ENCODE results near the gene DPPA2. TPM values are rescaled to one million over a fixed set of nuclear protein-coding genes. Genes with fewer than 3 reads are reported as not detected.

Gene DPPA2
- total and polyA plus RNA-seq, 2 experiments from 2014 or later, result not detected

GRCh38 chr3:109331692-109332091 lies 15.4 kb upstream of the DPPA2 start:
- Histone ChIP-seq H3K4me2 (ENCODE audit: unreplicated experiment) (no peak overlapping the region), H3K9me2 (ENCODE audit: insufficient read depth) (no peaks in the 10 kb centered on the region), H2AFZ (no peak overlapping the region), H3K9ac (no peak overlapping the region), H3K27ac (no peak overlapping the region), H3K4me3 (no peak overlapping the region), H3F3A (ENCODE audit: insufficient read depth) (no peaks in the 10 kb centered on the region), H3K4me1 (ENCODE audit: insufficient read depth) (no peaks in the 10 kb centered on the region), H3K27me3 (replicated peaks; ENCODE audit: insufficient read depth) (no peaks in the 10 kb centered on the region), H3K79me2 (ENCODE audit: insufficient read depth) (no peaks in the 10 kb centered on the region), H3K9me3 (ENCODE audit: low read depth) (no peaks in the 10 kb centered on the region), H4K20me1 (ENCODE audit: insufficient read depth) (no peaks in the 10 kb centered on the region), H3K36me3 (ENCODE audit: low read depth) (no peaks in the 10 kb centered on the region)
- no peak for DNase-seq
- no peak for TF ChIP-seq EZH2phosphoT487 (IDR thresholded peaks at IDR 0.05; ENCODE audit: insufficient read depth, low read depth)
- no peak for TF ChIP-seq EZH2 (IDR thresholded peaks at IDR 0.05; ENCODE audit: insufficient read depth, poor library complexity, severe bottlenecking)
- in situ Hi-C loops (cut with MboI), result no loop called here
- WGBS, 2 experiments (ENCODE audit: low coverage in 1 of 2, low lambda C conversion rate in 2 of 2, missing lambda C conversion rate in 2 of 2), result 53 to 58% methylated on average over 5 of the region's 5 CpGs

- TF ChIP-seq EZH2phosphoT487 (IDR thresholded peaks at IDR 0.05; ENCODE audit: insufficient read depth, low read depth) (no peak), EZH2 (IDR thresholded peaks at IDR 0.05; ENCODE audit: insufficient read depth, poor library complexity, severe bottlenecking) (no peak)
- Histone ChIP-seq H3K9me3 (ENCODE audit: low read depth) (no peaks in the 10 kb centered on the region), H3K9ac (no peak overlapping the region), H3K4me2 (ENCODE audit: unreplicated experiment) (no peak overlapping the region), H4K20me1 (ENCODE audit: insufficient read depth) (no peaks in the 10 kb centered on the region), H3K27ac (no peak overlapping the region), H3K79me2 (ENCODE audit: insufficient read depth) (no peaks in the 10 kb centered on the region), H3K36me3 (ENCODE audit: low read depth) (no peaks in the 10 kb centered on the region), H3K4me3 (no peak overlapping the region), H3K9me2 (ENCODE audit: insufficient read depth) (no peaks in the 10 kb centered on the region), H3K4me1 (ENCODE audit: insufficient read depth) (no peaks in the 10 kb centered on the region), H2AFZ (no peak overlapping the region), H3F3A (ENCODE audit: insufficient read depth) (no peaks in the 10 kb centered on the region), H3K27me3 (replicated peaks; ENCODE audit: insufficient read depth) (no peaks in the 10 kb centered on the region)
- WGBS, 2 experiments (ENCODE audit: low coverage in 1 of 2, low lambda C conversion rate in 2 of 2, missing lambda C conversion rate in 2 of 2), result 43% methylated on average over 7 of the region's 7 CpGs
- DNase-seq, result no peak
- in situ Hi-C loops (cut with MboI), result no loop called here
These were observed 14.1 kb upstream of the DPPA2 start for GRCh38 chr3:109330405-109330804.

GRCh38 chr3:109328202-109328601 lies 11.9 kb upstream of the DPPA2 start:
- Histone ChIP-seq H3K4me1 (ENCODE audit: insufficient read depth) (no peaks in the 10 kb centered on the region), H3K79me2 (ENCODE audit: insufficient read depth) (no peaks in the 10 kb centered on the region), H3F3A (ENCODE audit: insufficient read depth) (no peaks in the 10 kb centered on the region), H3K9me3 (ENCODE audit: low read depth) (no peaks in the 10 kb centered on the region), H3K36me3 (ENCODE audit: low read depth) (no peaks in the 10 kb centered on the region), H3K27ac (no peak overlapping the region), H4K20me1 (ENCODE audit: insufficient read depth) (no peaks in the 10 kb centered on the region), H3K27me3 (replicated peaks; ENCODE audit: insufficient read depth) (no peaks in the 10 kb centered on the region), H3K4me3 (no peak overlapping the region), H3K9me2 (ENCODE audit: insufficient read depth) (no peaks in the 10 kb centered on the region), H2AFZ (no peak overlapping the region), H3K4me2 (ENCODE audit: unreplicated experiment) (no peak overlapping the region), H3K9ac (no peak overlapping the region)
- WGBS, 2 experiments (ENCODE audit: low coverage in 1 of 2, low lambda C conversion rate in 2 of 2, missing lambda C conversion rate in 2 of 2), result 17 to 20% methylated on average over 3 of the region's 3 CpGs
- TF ChIP-seq EZH2phosphoT487 (IDR thresholded peaks at IDR 0.05; ENCODE audit: insufficient read depth, low read depth) (no peak), EZH2 (IDR thresholded peaks at IDR 0.05; ENCODE audit: insufficient read depth, poor library complexity, severe bottlenecking) (no peak)
- no peak for DNase-seq
- in situ Hi-C loops (cut with MboI), result no loop called here

- Histone ChIP-seq H3K9me2 (ENCODE audit: insufficient read depth) (no peaks in the 10 kb centered on the region), H3F3A (ENCODE audit: insufficient read depth) (no peaks in the 10 kb centered on the region), H3K27me3 (replicated peaks; ENCODE audit: insufficient read depth) (no peaks in the 10 kb centered on the region), H3K79me2 (ENCODE audit: insufficient read depth) (no peaks in the 10 kb centered on the region), H3K27ac (no peak overlapping the region), H3K9me3 (ENCODE audit: low read depth) (no peaks in the 10 kb centered on the region), H3K36me3 (ENCODE audit: low read depth) (no peaks in the 10 kb centered on the region), H3K4me1 (ENCODE audit: insufficient read depth) (no peaks in the 10 kb centered on the region), H4K20me1 (ENCODE audit: insufficient read depth) (no peaks in the 10 kb centered on the region), H2AFZ (no peak overlapping the region), H3K4me3 (no peak overlapping the region), H3K9ac (no peak overlapping the region), H3K4me2 (ENCODE audit: unreplicated experiment) (no peak overlapping the region)
- 11 to 21% methylated on average over 3 of the region's 3 CpGs for WGBS, 2 experiments (ENCODE audit: low coverage in 1 of 2, low lambda C conversion rate in 2 of 2, missing lambda C conversion rate in 2 of 2)
- no peak for DNase-seq
- no peak for TF ChIP-seq EZH2 (IDR thresholded peaks at IDR 0.05; ENCODE audit: insufficient read depth, poor library complexity, severe bottlenecking)
- no peak for TF ChIP-seq EZH2phosphoT487 (IDR thresholded peaks at IDR 0.05; ENCODE audit: insufficient read depth, low read depth)
- in situ Hi-C loops (cut with MboI), result no loop called here
These were observed 9.3 kb upstream of the DPPA2 start for GRCh38 chr3:109325657-109326056.

DNA sequence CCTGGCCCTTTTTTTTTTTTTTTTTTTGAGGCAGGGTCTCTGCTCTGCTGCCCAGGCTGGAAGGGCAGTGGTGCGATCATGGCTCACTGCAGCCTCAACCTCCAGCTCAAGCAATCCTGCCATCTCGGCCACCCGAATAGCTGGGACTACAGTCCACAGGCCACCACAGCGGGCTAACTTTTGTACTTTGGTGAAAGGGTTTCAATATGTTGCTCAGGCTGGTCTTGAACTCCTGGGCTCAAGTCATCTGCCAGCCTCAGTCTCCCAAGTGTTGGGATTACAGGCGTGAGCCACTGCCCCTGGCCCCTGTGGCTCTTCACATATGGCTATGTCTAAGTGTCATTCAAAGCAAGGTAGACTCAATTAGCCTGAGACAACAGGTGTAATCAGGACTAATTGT lies 8.8 kb upstream of the DPPA2 start:
- H3K4me1 ChIP-seq (ENCODE audit: insufficient read depth), result no peaks in the 10 kb centered on the region
- H3K36me3 ChIP-seq (ENCODE audit: low read depth), result no peaks in the 10 kb centered on the region
- 43 to 61% methylated on average over 5 of the region's 5 CpGs for WGBS, 2 experiments (ENCODE audit: low coverage in 1 of 2, low lambda C conversion rate in 2 of 2, missing lambda C conversion rate in 2 of 2)
- H3K4me2 ChIP-seq (ENCODE audit: unreplicated experiment), result no peak overlapping the region
- H3K27ac ChIP-seq, result no peak overlapping the region
- no peak for DNase-seq
- TF ChIP-seq EZH2phosphoT487 (IDR thresholded peaks at IDR 0.05; ENCODE audit: insufficient read depth, low read depth) (no peak), EZH2 (IDR thresholded peaks at IDR 0.05; ENCODE audit: insufficient read depth, poor library complexity, severe bottlenecking) (no peak)
- H3K9me2 ChIP-seq (ENCODE audit: insufficient read depth), result no peaks in the 10 kb centered on the region
- no peaks in the 10 kb centered on the region for H4K20me1 ChIP-seq (ENCODE audit: insufficient read depth)
- no peaks in the 10 kb centered on the region for H3K9me3 ChIP-seq (ENCODE audit: low read depth)
- in situ Hi-C loops (cut with MboI), result no loop called here
- H3K27me3 ChIP-seq (replicated peaks; ENCODE audit: insufficient read depth), result no peaks in the 10 kb centered on the region
- no peak overlapping the region for H3K4me3 ChIP-seq
- no peak overlapping the region for H3K9ac ChIP-seq
- H2AFZ ChIP-seq, result no peak overlapping the region
- H3F3A ChIP-seq (ENCODE audit: insufficient read depth), result no peaks in the 10 kb centered on the region
- no peaks in the 10 kb centered on the region for H3K79me2 ChIP-seq (ENCODE audit: insufficient read depth)
